Suprapubic skin (tissue), 3 donors: ENCODE data around the gene IL17RD.

Source experiments
- EP300 ChIP-seq: sonication (generic); formaldehyde crosslinking; IDR thresholded peaks from one replicate; pipeline ENCODE4 v1.6.1; 2017; ENCODE audit warnings: antibody characterized with exemption
- POLR2A ChIP-seq, 2 donors: fragments of 450-650 bp; IDR thresholded peaks; one replicate each; pipeline ENCODE4 v1.6.1; 2017; ENCODE audit warnings: antibody characterized with exemption in 2 of 2, mild to moderate bottlenecking in 2 of 2, moderate library complexity in 2 of 2
- TF ChIP-seq, protein P1 (sequence below), 2 donors: fragments of 200-600 bp in 1 of 2; fragments of 450-650 bp in 1 of 2; sonication (generic) in 1 of 2; IDR thresholded peaks; one replicate each; pipeline ENCODE4 v1.5.1; 2016 to 2019; ENCODE audit warnings: antibody characterized with exemption in 2 of 2, mild to moderate bottlenecking in 1 of 2, moderate library complexity in 1 of 2

DNA sequence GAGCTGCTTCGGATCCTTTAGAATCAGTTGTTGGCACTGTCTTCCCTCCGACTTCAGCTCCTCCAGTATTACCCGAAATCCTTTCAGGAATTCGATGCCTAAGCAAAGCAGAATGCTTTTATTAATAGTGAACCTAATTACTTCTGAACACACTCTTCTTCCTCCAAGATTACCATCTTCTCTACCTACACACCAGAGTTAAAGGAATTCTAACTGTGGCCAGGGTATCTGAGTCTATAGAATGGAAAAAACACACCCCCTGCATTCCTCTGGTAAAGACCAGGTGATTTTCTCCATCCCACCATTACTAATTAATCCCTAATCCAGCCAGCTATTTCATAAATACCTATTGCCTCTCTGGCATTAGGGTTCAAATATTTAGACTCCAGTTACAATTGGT lies 54.9 kb downstream of the IL17RD start:
- TF ChIP-seq, protein P1, sequence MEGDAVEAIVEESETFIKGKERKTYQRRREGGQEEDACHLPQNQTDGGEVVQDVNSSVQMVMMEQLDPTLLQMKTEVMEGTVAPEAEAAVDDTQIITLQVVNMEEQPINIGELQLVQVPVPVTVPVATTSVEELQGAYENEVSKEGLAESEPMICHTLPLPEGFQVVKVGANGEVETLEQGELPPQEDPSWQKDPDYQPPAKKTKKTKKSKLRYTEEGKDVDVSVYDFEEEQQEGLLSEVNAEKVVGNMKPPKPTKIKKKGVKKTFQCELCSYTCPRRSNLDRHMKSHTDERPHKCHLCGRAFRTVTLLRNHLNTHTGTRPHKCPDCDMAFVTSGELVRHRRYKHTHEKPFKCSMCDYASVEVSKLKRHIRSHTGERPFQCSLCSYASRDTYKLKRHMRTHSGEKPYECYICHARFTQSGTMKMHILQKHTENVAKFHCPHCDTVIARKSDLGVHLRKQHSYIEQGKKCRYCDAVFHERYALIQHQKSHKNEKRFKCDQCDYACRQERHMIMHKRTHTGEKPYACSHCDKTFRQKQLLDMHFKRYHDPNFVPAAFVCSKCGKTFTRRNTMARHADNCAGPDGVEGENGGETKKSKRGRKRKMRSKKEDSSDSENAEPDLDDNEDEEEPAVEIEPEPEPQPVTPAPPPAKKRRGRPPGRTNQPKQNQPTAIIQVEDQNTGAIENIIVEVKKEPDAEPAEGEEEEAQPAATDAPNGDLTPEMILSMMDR (IDR thresholded peaks at IDR 0.05) = no peak
- no peak for TF ChIP-seq POLR2A (IDR thresholded peaks at IDR 0.05)
- no peak for TF ChIP-seq EP300
